Liver (tissue), 9 donors: Measurements from ENCODE around the gene CFAP61. TPM values are rescaled to one million over a fixed set of nuclear protein-coding genes. Genes with fewer than 3 reads are reported as not detected.
A peak's percentile ranks its signal among the peaks of the same experiment; 100 is the strongest.

Source experiments
- DNase-seq: peaks from one replicate; pipeline ENCODE4 v3.0.0-alpha.2; 2017; ENCODE audit warnings: low spot score
- H3K27ac ChIP-seq, 2 donors: one replicate each; pipeline ENCODE4 v1.7.0; 2013; ENCODE audit warnings: inconsistent platforms in 2 of 2, low read length in 2 of 2, control low read depth in 1 of 2, low read depth in 1 of 2, mild to moderate bottlenecking in 1 of 2
- H3K27me3 ChIP-seq, 4 donors: one replicate each; pipeline versions ENCODE4 v1.6.1 to v1.7.0; 2013; ENCODE audit warnings: low read length in 3 of 4, inconsistent platforms in 1 of 4, mild to moderate bottlenecking in 1 of 4, moderate library complexity in 1 of 4; ENCODE audit not compliant: control insufficient read depth in 4 of 4, insufficient read depth in 4 of 4
- H3K36me3 ChIP-seq, 4 donors: one replicate each; pipeline versions ENCODE4 v1.6.1 to v1.7.0; 2013; ENCODE audit warnings: low read length in 3 of 4, mild to moderate bottlenecking in 3 of 4, low read depth in 1 of 4, moderate library complexity in 1 of 4; ENCODE audit not compliant: control insufficient read depth in 4 of 4, insufficient read depth in 3 of 4
- H3K4me1 ChIP-seq, 4 donors: one replicate each; pipeline versions ENCODE4 v1.6.1 to v1.7.0; 2013; ENCODE audit warnings: low read length in 3 of 4, mild to moderate bottlenecking in 3 of 4, moderate library complexity in 1 of 4; ENCODE audit not compliant: control insufficient read depth in 4 of 4, insufficient read depth in 4 of 4
- H3K4me3 ChIP-seq, 3 donors: one replicate each; pipeline versions ENCODE4 v1.6.1 to v1.7.0; 2013; ENCODE audit warnings: low read length in 3 of 3, control low read depth in 1 of 3, low read depth in 1 of 3, mild to moderate bottlenecking in 1 of 3
- H3K9ac ChIP-seq, 2 donors: one replicate each; pipeline ENCODE4 v1.7.0; 2013; ENCODE audit warnings: low read length in 2 of 2, mild to moderate bottlenecking in 2 of 2, moderate library complexity in 2 of 2, control low read depth in 1 of 2, low read depth in 1 of 2
- H3K9me3 ChIP-seq, 4 donors: one replicate each; pipeline versions ENCODE4 v1.6.1 to v1.7.0; 2013; ENCODE audit warnings: low read length in 3 of 4; ENCODE audit not compliant: control insufficient read depth in 4 of 4
- ATF3 ChIP-seq: IDR thresholded peaks from 2 replicates; pipeline ENCODE4 v1.6.1; 2016; ENCODE audit warnings: antibody characterized with exemption
- CTCF ChIP-seq: fragments of 150-350 bp; IDR thresholded peaks from 2 replicates; pipeline ENCODE4 v1.5.1; 2017; ENCODE audit warnings: improper control_type of control experiment, low read depth, low read length; ENCODE audit not compliant: missing input control
- FOXA1 ChIP-seq: IDR thresholded peaks from 2 replicates; pipeline ENCODE4 v1.6.1; 2016; ENCODE audit warnings: antibody characterized with exemption
- FOXA2 ChIP-seq: IDR thresholded peaks from 2 replicates; pipeline ENCODE4 v1.6.1; 2016; ENCODE audit warnings: antibody characterized with exemption
- GABPA ChIP-seq, 2 donors: IDR thresholded peaks in 1 of 2; conservative IDR thresholded peaks in 1 of 2; 2 replicates each; pipeline ENCODE4 v1.6.1; 2016; ENCODE audit warnings: antibody characterized with exemption in 2 of 2, mild to moderate bottlenecking in 1 of 2, moderate library complexity in 1 of 2
- HNF4A ChIP-seq, 2 donors: conservative IDR thresholded peaks; 2 replicates each; pipeline ENCODE4 v1.6.1; 2016; ENCODE audit warnings: antibody characterized with exemption in 2 of 2, mild to moderate bottlenecking in 2 of 2
- HNF4G ChIP-seq: IDR thresholded peaks from 2 replicates; pipeline ENCODE4 v1.6.1; 2016; ENCODE audit warnings: antibody characterized with exemption
- JUND ChIP-seq, 2 donors: IDR thresholded peaks; 2 replicates each; pipeline ENCODE4 v1.6.1; 2016; ENCODE audit warnings: antibody characterized with exemption in 2 of 2
- MAX ChIP-seq: IDR thresholded peaks from 2 replicates; pipeline ENCODE4 v1.6.1; 2016; ENCODE audit warnings: antibody characterized with exemption
- NR2F2 ChIP-seq: IDR thresholded peaks from 2 replicates; pipeline ENCODE4 v1.6.1; 2016; ENCODE audit warnings: antibody characterized with exemption
- REST ChIP-seq: IDR thresholded peaks from 2 replicates; pipeline ENCODE4 v1.6.1; 2016; ENCODE audit warnings: antibody characterized with exemption, mild to moderate bottlenecking
- TAF1 ChIP-seq: conservative IDR thresholded peaks from 2 replicates; pipeline ENCODE4 v1.6.1; 2016; ENCODE audit warnings: antibody characterized with exemption, mild to moderate bottlenecking
- YY1 ChIP-seq: IDR thresholded peaks from 2 replicates; pipeline ENCODE4 v1.6.1; 2016; ENCODE audit warnings: antibody characterized with exemption, mild to moderate bottlenecking
- ZBTB33 ChIP-seq: IDR thresholded peaks from 2 replicates; pipeline ENCODE4 v1.6.1; 2016; ENCODE audit warnings: antibody characterized with exemption
- WGBS: extraction: QIAGEN DNeasy Blood & Tissue Kit; methylation state at CpG from one replicate; pipeline ENCODE4 v1.1.7; 2013; 5-methylcytosine and 5-hydroxymethylcytosine counted together
- polyA plus RNA-seq, 2 donors: library from polyadenylated mRNA; stranded (reverse) in 1 of 2; unstranded in 1 of 2; fragments of 200-250 nt in 1 of 2; fragments of >200 nt in 1 of 2; fragmentation: Nextera tagmentation in 1 of 2; extraction: Ambion mirVana in 1 of 2; gene quantifications; one replicate each; pipeline versions ENCODE4 v1.2.1 to v1.2.3, GENCODE V29; 2013 to 2015
- total RNA-seq, 2 donors: library from RNA; depleted of rRNA; stranded (reverse); fragments of >200 nt; gene quantifications; one replicate each; pipeline ENCODE4 v1.2.3, GENCODE V29; 2014
- donor health status: healthy.
- donor health status: healthy.
- donor health status: healthy.
- donor health status: healthy.
- donor health status: healthy.

The CFAP61 gene
- total and polyA plus RNA-seq, 4 donors, result 0.05 TPM; not detected in 3

GRCh38 chr20:20368418-20369249, 316.3 kb downstream of the CFAP61 start:
- Histone ChIP-seq H3K36me3 (no peaks in the 10 kb centered on the region), H3K9ac (no peak overlapping the region), H3K27ac (no peak overlapping the region), H3K4me1 (peaks cover 22 to 42% (median 27%) of the 10 kb centered on the region in 4 donors), H3K4me3 (peak overlapping the region in 1 of 3 donors; percentile 52), H3K9me3 (no peaks in the 10 kb centered on the region), H3K27me3 (peaks cover 0 to 43% (median 19%) of the 10 kb centered on the region in 4 donors)
- DNase-seq, result no peak
- 2% methylated on average over 130 of the region's 130 CpGs for WGBS
- no peak for TF ChIP-seq CTCF
- no peak for TF ChIP-seq YY1
- TF ChIP-seq ZBTB33, result no peak
- no peak for TF ChIP-seq NR2F2
- TF ChIP-seq ATF3, result no peak
- no peak for TF ChIP-seq HNF4G
- TF ChIP-seq JUND (IDR thresholded peaks at IDR 0.05), result no peak
- no peak for TF ChIP-seq FOXA1
- TF ChIP-seq REST, result no peak
- no peak for TF ChIP-seq TAF1
- TF ChIP-seq HNF4A (conservative IDR thresholded peaks at IDR 0.05), result no peak

GRCh38 chr20:20369250-20370093, 317.1 kb downstream of the CFAP61 start:
- Histone ChIP-seq H3K36me3 (no peaks in the 10 kb centered on the region), H3K9ac (no peak overlapping the region), H3K9me3 (no peaks in the 10 kb centered on the region), H3K4me3 (peak overlapping the region in 1 of 3 donors; percentile 52), H3K27me3 (peaks cover 0 to 43% (median 21%) of the 10 kb centered on the region in 4 donors), H3K27ac (no peak overlapping the region), H3K4me1 (peaks cover 20 to 33% (median 23%) of the 10 kb centered on the region in 4 donors)
- no peak for DNase-seq
- 2% methylated on average over 86 of the region's 86 CpGs for WGBS
- TF ChIP-seq HNF4G, result no peak
- TF ChIP-seq FOXA2, result no peak
- TF ChIP-seq GABPA (IDR thresholded peaks at IDR 0.05 in 1 of 2, conservative IDR thresholded peaks at IDR 0.05 in 1 of 2), result no peak
- TF ChIP-seq CTCF, result no peak
- no peak for TF ChIP-seq ZBTB33
- no peak for TF ChIP-seq HNF4A (conservative IDR thresholded peaks at IDR 0.05)
- no peak for TF ChIP-seq YY1
- TF ChIP-seq MAX, result no peak
- no peak for TF ChIP-seq ATF3
- no peak for TF ChIP-seq JUND (IDR thresholded peaks at IDR 0.05)
